HG02610 (cell line): ENCODE data around the gene LAMC3.

ENCODE experiments used
- ATAC-seq: cut with Tn5 transposase; IDR thresholded peaks from one replicate; pipeline ENCODE4 v1.9.1; 2021; ENCODE audit warnings: mild to moderate bottlenecking, moderate library complexity; ENCODE audit not compliant: unreplicated experiment

Gene LAMC3

GRCh38 chr9:130977811-130978221, 31.2 kb upstream of the LAMC3 start:
- ATAC-seq, result no peak

DNA sequence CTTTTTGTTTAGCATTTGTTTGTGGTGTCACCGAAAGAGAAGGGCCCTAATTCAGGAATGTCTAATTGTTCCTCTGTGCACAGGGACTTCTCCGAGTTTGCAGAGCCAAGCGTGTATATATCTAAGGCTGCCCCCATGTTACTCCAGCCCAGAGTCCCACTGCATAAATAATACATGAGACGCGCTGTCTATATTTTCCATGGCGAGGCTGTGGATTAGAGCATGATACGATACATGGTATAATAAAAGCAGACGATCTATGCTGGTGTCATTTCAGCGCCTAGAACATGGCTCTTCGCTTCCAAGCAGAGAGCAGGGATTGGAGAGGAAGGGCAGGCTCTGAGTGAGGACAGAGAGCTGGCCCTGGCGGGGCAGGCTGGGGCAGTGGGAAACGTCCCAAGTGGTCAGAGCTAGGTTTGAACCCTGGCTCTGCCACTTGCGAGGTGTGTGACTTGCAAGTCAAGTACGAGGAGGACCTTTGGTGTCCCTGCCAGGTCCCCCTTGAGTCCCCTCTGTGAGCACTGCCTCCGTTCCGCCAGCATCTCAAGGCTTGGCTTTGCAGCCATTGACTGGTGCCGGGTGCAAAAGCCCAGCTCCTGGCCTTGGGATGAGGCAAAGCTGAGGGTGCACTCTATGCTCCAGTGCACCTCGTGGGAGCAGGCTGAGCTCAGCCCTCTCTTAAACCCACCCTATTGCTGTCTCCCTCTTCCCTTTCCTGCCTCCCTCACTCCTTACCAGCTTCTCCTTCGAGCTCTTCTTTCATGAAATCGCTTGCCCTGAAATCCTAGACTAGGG, 29.2 kb upstream of the LAMC3 start:
- ATAC-seq, result no peak

- ATAC-seq, result no peak
Measured at GRCh38 chr9:130980526-130980925, 28.4 kb upstream of the LAMC3 start.

GRCh38 chr9:130981002-130981755, 27.8 kb upstream of the LAMC3 start:
- no peak for ATAC-seq

- no peak for ATAC-seq
Measured at GRCh38 chr9:130981756-130982137, 27.2 kb upstream of the LAMC3 start.

- no peak for ATAC-seq
Measured at GRCh38 chr9:130982636-130983358, 26.2 kb upstream of the LAMC3 start.

GRCh38 chr9:130983359-130983670, 25.7 kb upstream of the LAMC3 start:
- no peak for ATAC-seq

DNA sequence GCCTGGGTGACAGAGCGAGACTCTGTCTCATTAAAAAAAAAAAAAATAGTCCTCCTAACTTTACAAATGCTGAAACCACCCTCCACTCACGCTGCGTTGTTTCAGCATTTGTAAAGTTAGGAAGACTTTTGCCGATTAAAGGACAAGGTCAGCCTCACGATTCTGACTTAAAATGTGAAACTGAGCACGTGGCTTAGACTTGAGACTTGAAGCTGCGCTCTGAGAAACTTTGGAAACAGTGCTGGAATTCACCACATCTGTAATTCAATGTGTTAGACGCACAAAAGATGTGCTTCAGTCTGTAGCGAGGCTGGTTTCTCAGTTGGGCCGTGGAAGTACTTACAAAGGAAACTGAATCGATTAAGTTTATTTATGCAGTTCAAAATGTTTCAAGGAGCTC, 25.0 kb upstream of the LAMC3 start:
- ATAC-seq, result no peak

DNA sequence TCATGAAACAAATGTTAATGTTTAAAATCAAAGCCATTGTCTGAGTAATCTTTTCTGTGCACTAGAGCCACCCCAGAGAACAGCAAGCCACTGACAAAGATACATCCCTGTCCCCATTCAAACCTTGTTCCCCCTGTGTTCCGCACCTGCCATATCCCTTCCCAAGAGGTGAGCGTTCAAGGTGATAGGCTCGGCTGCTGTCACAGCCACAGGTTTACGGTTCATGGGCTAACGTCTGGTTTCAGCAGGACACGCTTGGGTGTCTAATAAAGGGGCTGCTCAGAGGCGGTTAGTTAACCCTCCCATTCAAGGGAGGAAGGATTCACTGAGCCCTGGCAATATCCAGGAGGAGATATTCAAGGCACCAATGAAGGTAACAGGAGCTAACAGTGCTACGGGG, 24.5 kb upstream of the LAMC3 start:
- ATAC-seq, result no peak

GRCh38 chr9:130985029-130985428, 23.9 kb upstream of the LAMC3 start:
- no peak for ATAC-seq

DNA sequence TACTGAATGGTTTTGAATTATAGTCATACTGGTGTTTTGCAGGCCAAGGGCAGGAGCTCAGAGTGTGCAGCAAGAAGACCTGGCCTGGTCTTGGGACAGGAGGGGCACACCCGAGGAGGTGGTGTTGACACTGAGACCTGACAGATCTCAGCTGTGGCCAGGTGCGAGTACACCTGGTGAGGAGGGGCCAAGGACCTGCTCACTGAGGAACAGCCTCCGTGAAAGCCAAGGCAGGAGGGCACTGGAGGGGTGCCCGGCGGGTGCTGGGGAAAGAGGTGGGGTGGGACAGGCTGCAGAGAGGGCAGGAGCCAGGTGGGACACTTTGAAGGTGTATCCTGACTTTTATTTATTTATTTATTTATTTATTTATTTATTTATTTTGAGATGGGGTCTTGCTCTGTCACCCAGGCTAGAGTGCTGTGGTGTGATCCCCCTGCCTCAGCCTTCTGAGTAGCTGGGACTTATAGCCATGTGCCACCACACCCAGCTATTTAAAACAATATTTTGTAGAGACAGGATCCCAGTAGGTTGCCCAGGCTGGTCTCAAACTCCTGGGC, 23.3 kb upstream of the LAMC3 start:
- ATAC-seq, result no peak

DNA sequence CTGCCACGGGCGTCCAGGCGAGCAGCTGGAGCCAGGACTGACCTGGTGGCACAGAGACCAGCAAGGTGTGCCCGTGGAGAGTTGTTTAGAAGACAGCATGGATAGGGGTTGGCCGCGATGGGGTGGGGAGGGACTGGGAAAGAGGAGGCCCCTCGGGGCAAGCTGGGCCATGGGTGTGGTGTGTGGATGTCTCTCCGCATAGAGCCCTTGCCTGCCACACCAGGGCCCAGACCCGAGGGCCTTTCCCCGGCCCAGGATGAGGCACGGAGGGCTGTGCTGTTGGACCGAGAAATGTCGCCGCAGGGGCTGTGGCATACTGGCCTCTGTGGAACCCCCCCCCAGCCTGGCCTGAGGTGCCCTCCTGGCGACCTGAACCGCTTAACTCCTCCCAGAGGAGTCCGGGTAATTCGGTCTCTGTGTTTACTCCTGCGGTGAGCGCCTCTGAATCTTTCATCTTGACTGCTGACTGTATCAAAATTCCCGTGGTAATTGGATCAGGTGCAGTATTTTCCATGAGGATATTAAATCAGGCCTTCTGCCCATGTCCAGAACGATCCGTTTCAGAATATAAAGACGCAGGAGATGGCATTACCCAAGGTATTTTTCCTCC, 22.5 kb upstream of the LAMC3 start:
- ATAC-seq, result no peak

GRCh38 chr9:130987054-130987453, 21.9 kb upstream of the LAMC3 start:
- ATAC-seq, result no peak

DNA sequence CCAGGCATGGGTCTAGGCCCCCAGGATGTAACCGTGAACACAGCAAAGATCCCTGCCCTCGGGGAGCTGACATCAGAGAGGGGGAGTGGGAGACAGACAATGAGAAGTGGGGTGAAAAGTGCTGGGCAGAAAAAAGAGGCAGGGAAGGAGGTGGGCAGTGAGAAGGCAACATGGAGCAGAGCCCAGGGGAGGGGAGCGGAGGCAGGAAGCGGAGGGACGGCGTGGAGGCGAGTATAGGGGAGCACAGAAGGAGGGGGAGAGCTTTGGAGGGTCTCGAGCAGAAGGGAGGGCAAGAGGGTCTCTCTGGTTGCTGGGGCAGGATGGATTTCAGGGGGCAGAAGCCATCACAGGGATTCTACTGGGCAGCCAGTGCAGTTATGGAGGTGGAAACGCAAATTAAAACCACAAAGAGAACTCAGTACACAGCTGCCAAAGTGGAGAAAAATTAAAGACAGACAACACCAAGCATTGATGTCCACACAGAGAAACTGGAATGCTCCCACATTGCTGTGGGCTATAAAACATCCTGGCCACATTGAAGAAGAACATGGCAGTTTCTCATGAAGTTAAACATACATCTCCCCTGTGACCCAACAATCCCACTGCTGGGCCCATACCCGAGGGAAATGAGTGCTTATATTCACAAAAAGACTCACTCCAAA, 21.1 kb upstream of the LAMC3 start:
- ATAC-seq, result no peak

- no peak for ATAC-seq
Measured at GRCh38 chr9:130988400-130988747, 20.6 kb upstream of the LAMC3 start.

DNA sequence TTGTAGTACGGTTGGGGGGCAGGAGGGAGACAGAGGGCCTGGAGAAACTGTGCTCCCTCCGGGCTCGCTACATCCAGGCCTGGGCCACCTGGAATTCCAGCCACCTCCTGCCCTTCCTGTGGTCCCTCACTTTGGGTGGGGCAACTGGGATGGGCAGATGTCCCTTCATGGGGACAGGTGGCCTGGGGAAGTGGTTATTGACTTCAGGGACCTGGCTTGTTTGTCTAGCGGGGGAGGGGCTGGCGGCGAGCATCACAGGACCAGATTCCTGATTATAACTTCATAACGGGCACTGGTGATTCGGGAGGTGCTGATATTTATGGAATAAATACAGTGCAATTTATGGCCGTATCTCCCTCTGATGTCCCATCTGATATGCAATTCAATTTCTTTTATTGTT, 20.1 kb upstream of the LAMC3 start:
- no peak for ATAC-seq

DNA sequence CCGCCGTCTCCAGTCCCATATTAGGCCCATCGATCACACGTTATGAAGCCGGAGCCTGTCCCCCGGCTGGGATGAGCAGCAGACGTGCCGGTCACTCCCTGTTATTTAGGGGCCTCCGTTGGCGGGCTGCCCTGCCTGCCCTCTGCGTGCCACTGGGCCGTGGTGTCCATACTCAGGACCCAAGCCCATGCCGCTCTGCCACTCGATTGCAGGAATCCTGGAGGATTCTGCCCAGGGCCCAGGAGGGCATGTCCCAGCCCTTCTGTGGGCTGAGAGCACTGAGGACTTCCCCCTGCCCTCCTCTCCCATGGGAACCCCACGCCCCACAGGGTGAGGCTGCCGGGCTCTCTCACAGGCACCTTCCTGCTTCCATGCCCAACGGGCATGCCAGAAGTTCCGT, 19.6 kb upstream of the LAMC3 start:
- no peak for ATAC-seq

GRCh38 chr9:130989891-130990290, 19.1 kb upstream of the LAMC3 start:
- no peak for ATAC-seq

DNA sequence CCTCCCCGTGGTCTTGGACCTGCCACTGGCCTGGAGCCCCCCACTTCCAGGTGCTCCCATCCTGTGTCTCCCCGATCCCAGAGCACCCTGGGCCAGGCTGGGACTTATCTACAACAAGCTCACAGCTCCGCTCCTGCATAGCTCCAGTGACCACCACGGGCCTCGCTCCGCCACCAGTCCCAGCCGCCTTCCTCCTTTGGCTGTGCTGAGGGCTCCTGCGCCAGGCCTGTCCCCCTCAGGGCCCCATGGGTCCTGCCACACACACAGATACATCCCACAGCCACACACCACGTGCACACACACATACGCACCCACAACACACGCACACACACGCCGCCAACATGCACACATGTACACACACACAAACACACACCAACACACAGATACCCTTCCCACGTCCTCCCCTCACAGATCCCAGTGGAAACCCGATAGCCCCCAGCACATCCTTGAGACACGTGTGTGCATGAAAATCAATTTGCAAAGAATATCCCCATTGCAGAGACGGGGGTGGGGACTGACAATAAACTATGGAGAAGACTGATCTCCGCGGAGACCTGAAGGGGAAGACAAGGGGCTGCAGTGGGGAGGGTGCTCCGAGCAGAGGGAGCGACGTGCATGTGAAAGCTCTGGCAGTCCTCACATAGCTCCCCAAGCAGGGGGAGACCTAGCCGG, 18.5 kb upstream of the LAMC3 start:
- ATAC-seq, result no peak
